ENCODE results near the gene MED17. TPM values are rescaled to one million over a fixed set of nuclear protein-coding genes. Genes with fewer than 3 reads are reported as not detected.
"Not testable (repeated sequence)": the region's sequence is repeated elsewhere in the genome, so short reads cannot be mapped to it uniquely, and the experiment has no call there.

Gene MED17
- total RNA-seq, 1 donor from 2014 or later: 30.8 TPM

GRCh38 chr11:93741882-93742226 is 42.2 kb upstream of the MED17 start:
- peaks cover 55% of the 10 kb centered on the region for H3K4me1 ChIP-seq
- H3K9me3 ChIP-seq: no peaks in the 10 kb centered on the region
- peaks cover 34% of the 10 kb centered on the region for H3K36me3 ChIP-seq
- peak overlapping the region; percentile 84 for H3K4me3 ChIP-seq
- H3K27ac ChIP-seq: peak overlapping the region; percentile 94
- ATAC-seq (peak; percentile 75 to 80), DNase-seq (no peak)
- no peaks in the 10 kb centered on the region for H3K27me3 ChIP-seq (ENCODE audit: low read depth)
- TF ChIP-seq CTCF (IDR thresholded peaks at IDR 0.05): no peak
- intact Hi-C loops (cut with DNase I): no loop called here

DNA sequence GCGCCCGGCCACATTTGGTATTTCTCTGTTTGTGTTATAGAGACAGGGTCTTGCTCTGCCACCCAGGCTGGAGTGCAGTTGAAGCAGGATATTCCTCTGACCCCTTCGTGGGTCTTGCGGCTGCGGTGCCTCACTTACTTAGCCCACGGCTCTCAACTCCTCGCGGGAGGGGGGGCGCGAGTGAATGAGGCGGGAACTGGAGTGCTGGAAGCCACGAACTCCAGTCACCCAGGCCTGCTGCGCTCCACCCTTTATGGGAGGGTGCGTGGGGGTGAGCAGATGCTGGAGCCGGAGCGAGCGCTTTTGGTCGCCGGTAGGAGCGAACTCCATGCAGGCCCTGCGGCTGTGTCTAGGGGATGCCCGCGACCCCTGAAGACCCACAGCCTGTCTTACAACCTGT is 40.8 kb upstream of the MED17 start:
- no peaks in the 10 kb centered on the region for H3K9me3 ChIP-seq
- intact Hi-C loops (cut with DNase I): no loop called here
- no peak overlapping the region for H3K4me3 ChIP-seq
- H3K4me1 ChIP-seq: peaks cover 43% of the 10 kb centered on the region
- ATAC-seq (no peak), DNase-seq (peak; percentile 47)
- H3K27me3 ChIP-seq (ENCODE audit: low read depth): no peaks in the 10 kb centered on the region
- no peak for TF ChIP-seq CTCF (IDR thresholded peaks at IDR 0.05)
- H3K27ac ChIP-seq: no peak overlapping the region
- peaks cover 20% of the 10 kb centered on the region for H3K36me3 ChIP-seq

DNA sequence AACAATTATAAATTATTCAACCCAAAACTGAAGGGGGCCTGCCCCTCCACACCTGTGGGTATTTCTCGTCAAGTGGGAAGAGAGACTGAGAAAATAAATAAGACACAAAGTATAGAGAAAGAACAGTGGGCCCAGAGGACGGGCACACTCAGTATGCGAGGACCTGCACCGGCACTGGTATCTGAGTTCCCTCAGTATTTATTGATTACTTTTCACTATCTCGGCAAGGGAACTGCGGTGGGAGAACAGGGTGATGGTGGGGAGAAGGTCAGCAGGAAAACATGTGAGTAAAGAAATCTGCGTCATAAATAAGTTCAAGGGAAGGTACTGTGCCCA is 39.4 kb upstream of the MED17 start:
- H3K36me3 ChIP-seq: peaks cover 10% of the 10 kb centered on the region
- no peak for TF ChIP-seq CTCF (IDR thresholded peaks at IDR 0.05)
- no peak overlapping the region for H3K4me3 ChIP-seq
- intact Hi-C loops (cut with DNase I): no loop called here
- H3K27ac ChIP-seq: no peak overlapping the region
- no peaks in the 10 kb centered on the region for H3K27me3 ChIP-seq (ENCODE audit: low read depth)
- H3K9me3 ChIP-seq: no peaks in the 10 kb centered on the region
- DNase-seq (no peak), ATAC-seq (no peak)
- H3K4me1 ChIP-seq: peaks cover 29% of the 10 kb centered on the region

DNA sequence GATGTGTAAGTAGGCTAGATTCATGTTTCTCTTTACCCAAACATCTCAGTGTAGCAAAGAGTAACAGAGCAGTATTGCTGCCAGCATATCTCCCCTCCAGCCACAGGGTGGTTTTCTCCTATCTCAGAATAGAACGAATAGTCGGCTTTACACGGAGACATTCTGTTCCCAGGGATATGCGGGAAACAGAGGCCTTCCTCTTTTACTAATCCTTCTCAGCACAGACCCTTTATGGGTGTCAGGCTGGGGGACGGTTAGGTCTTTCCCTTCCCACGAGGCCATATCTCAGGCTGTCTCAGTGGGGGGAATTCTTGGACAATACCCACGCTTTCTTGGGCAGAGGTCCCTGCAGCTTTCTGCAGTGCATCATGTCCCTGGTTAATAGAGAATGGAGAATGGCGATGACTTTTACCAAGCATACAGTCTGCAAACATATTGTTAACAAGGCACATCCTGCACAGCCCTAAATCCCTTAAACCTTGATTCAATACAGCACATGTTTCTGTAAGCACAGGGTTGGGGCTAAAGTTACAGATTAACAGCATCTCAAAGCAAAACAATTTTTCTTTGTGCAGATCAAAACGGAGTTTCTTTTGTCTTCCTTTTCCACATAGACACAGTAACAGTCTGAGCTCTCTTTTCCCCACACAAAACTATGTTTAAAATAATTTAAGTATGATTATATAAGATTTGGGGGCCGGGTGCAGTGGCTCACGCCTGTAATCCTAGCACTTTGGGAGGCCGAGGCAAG is 38.9 kb upstream of the MED17 start:
- H3K4me3 ChIP-seq: peak overlapping the region; percentile 2
- DNase-seq; intact Hi-C loops (cut with DNase I); ATAC-seq; H3K27ac ChIP-seq; H3K9me3 ChIP-seq; H3K27me3 ChIP-seq (ENCODE audit: low read depth): not testable (repeated sequence)
- H3K36me3 ChIP-seq: peaks cover 15% of the 10 kb centered on the region
- peaks cover 24% of the 10 kb centered on the region for H3K4me1 ChIP-seq

DNA sequence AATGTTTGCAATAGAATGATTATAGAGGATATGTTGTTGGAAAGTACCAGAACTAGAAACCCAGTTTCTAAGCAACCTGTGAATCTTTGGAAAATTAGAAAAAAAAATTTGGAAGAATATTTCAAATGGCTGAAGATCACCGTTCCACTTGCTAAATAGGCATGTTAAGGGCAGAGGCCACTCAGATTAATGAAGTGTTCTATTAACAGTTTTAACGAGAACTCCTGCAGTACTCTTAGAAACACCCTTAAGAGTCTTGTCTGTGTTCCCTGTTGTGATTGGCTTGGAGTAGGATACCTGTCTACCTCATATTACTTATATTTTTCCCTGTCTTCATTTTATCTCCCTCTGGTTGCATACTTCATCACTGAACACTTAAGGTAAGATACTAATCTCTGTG is 38.0 kb upstream of the MED17 start:
- Histone ChIP-seq H3K27ac (no peak overlapping the region), H3K9me3 (no peaks in the 10 kb centered on the region), H3K4me1 (peaks cover 20% of the 10 kb centered on the region), H3K4me3 (no peak overlapping the region), H3K27me3 (ENCODE audit: low read depth) (no peaks in the 10 kb centered on the region), H3K36me3 (peaks cover 16% of the 10 kb centered on the region)
- DNase-seq (no peak), ATAC-seq (no peak)
- no peak for TF ChIP-seq CTCF (IDR thresholded peaks at IDR 0.05)
- intact Hi-C loops (cut with DNase I): no loop called here

DNA sequence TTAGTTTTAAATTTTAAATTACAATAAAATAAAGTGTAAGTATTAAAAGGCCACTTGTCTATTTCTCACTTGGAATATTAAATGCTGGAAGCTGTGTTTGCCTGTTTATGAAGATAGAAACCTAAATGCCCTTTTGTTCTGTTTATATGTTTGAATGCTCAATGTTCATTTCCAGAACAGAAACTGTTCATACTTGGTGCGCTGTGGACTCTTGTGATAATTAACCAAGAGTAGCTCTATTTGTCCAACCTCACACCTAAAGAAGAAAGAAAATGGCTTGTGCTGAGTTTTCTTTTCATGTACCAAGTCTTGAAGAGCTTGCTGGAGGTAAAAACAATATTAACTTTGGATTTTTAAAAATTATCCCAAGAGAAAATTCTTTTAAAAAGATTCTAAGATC is 37.0 kb upstream of the MED17 start:
- Histone ChIP-seq H3K27me3 (ENCODE audit: low read depth) (no peaks in the 10 kb centered on the region), H3K36me3 (peaks cover 16% of the 10 kb centered on the region), H3K4me1 (peaks cover 18% of the 10 kb centered on the region), H3K27ac (no peak overlapping the region), H3K9me3 (no peaks in the 10 kb centered on the region), H3K4me3 (no peak overlapping the region)
- TF ChIP-seq CTCF (IDR thresholded peaks at IDR 0.05): no peak
- intact Hi-C loops (cut with DNase I): no loop called here
- ATAC-seq (no peak), DNase-seq (no peak)

Measured in lower lobe of right lung (tissue), 2 donors.